A549 (cell line): ENCODE measurements around the gene KHDRBS2. TPM values are rescaled to one million over a fixed set of nuclear protein-coding genes. Genes with fewer than 3 reads are reported as not detected.

Experiments used
- ATAC-seq, 2 experiments: fragments of 200-7000 bp in 1 of 2; fragments of >200 bp in 1 of 2; cut with Nextera tagmentation in 1 of 2; cut with Tn5 transposase in 1 of 2; 3 replicates each; pipeline versions ENCODE4 v1.8.0 to v1.9.1; 2018 to 2020; ENCODE audit warnings: mild to moderate bottlenecking in 1 of 2, moderate library complexity in 1 of 2
- CTCF ChIA-PET: fragments of 300-600 bp; sonication (Branson Sonifier 250); formaldehyde crosslinking; extraction: SDS; loops from one replicate; lab custom pipeline; 2021; ENCODE audit warnings: antibody characterized with exemption, inconsistent platforms; lab: Yijun Ruan, JAX
- POLR2A ChIA-PET: fragments of 350-600 bp; formaldehyde crosslinking; extraction: SDS; loops from one replicate; lab custom pipeline; 2021; ENCODE audit warnings: antibody characterized with exemption, inconsistent platforms; lab: Yijun Ruan, JAX
- DNase-seq, 2 experiments: peaks; one replicate each; pipeline versions ENCODE4 v3.0.0 to v3.0.0-alpha.2; 2011 to 2016; ENCODE audit warnings: low read depth in 1 of 2, low spot score in 1 of 2
- FAIRE-seq: peaks from 2 replicates; lab custom pipeline; 2011; peaks lifted over from hg19 to GRCh38; lab: Jason Lieb, UNC
- H3K27ac ChIP-seq, 2 experiments: fragments of >200 bp; sonication (Bioruptor Twin); formaldehyde crosslinking; 3 replicates each; pipeline ENCODE4 v1.5.1; 2016 to 2017
- H3K4me1 ChIP-seq: fragments of >200 bp; sonication (Bioruptor Twin); formaldehyde crosslinking; 3 replicates; pipeline ENCODE4 v1.6.1; 2016
- H3K4me2 ChIP-seq: fragments of >200 bp; sonication (Bioruptor Twin); formaldehyde crosslinking; 3 replicates; pipeline ENCODE4 v1.6.1; 2016
- H3K4me3 ChIP-seq: fragments of >200 bp; sonication (Bioruptor Twin); formaldehyde crosslinking; 3 replicates; pipeline ENCODE4 v1.5.1; 2016
- H3K9me3 ChIP-seq: fragments of >200 bp; sonication (Bioruptor Twin); formaldehyde crosslinking; 3 replicates; pipeline ENCODE4 v1.6.1; 2016
- BHLHE40 ChIP-seq: IDR thresholded peaks from 2 replicates; pipeline ENCODE4 v1.6.1; 2012; ENCODE audit warnings: low read depth, low read length, inconsistent platforms
- CBX2 ChIP-seq: fragments of 200-600 bp; sonication (generic); IDR thresholded peaks from 2 replicates; pipeline ENCODE4 v1.6.1; 2016; ENCODE audit warnings: low read depth, mild to moderate bottlenecking, borderline replicate concordance
- CEBPB ChIP-seq, 2 experiments: fragments of >200 bp in 1 of 2; sonication (Bioruptor Twin) in 1 of 2; formaldehyde crosslinking in 1 of 2; IDR thresholded peaks; 2 replicates each; pipeline ENCODE4 v1.6.1; 2012 to 2016
- CTCF ChIP-seq: fragments of >200 bp; sonication (Bioruptor Twin); formaldehyde crosslinking; IDR thresholded peaks from 3 replicates; pipeline ENCODE4 v1.5.1; 2016
- ELK1 ChIP-seq: fragments of 150-350 bp; IDR thresholded peaks from 2 replicates; pipeline ENCODE4 v1.6.1; 2014; ENCODE audit warnings: low read depth, mild to moderate bottlenecking, low read length
- FOXS1 ChIP-seq: fragments of 250-450 bp; sonication (Bioruptor Pico); IDR thresholded peaks from 2 replicates; pipeline ENCODE4 v1.5.0; 2020; ENCODE audit warnings: mild to moderate bottlenecking, moderate library complexity
- GATA3 ChIP-seq: IDR thresholded peaks from 2 replicates; pipeline ENCODE4 v1.6.1; 2012; ENCODE audit warnings: borderline replicate concordance
- HDAC2 ChIP-seq: fragments of 200-600 bp; sonication (generic); IDR thresholded peaks from 2 replicates; pipeline ENCODE4 v1.6.1; 2016
- HES2 ChIP-seq: fragments of >200 bp; sonication (Bioruptor Twin); formaldehyde crosslinking; IDR thresholded peaks from 2 replicates; pipeline ENCODE4 v1.6.1; 2016
- HEYL ChIP-seq: fragments of 250-450 bp; sonication (Bioruptor Pico); IDR thresholded peaks from 2 replicates; pipeline ENCODE4 v1.8.0; 2021; ENCODE audit warnings: mild to moderate bottlenecking, moderate library complexity
- JUN ChIP-seq, 2 experiments: fragments of >200 bp; sonication (Bioruptor Twin); formaldehyde crosslinking; IDR thresholded peaks; 2 replicates in 1 of 2; 3 replicates in 1 of 2; pipeline ENCODE4 v1.6.1; 2016 to 2017
- JUNB ChIP-seq: fragments of >200 bp; sonication (Bioruptor Twin); formaldehyde crosslinking; IDR thresholded peaks from 2 replicates; pipeline ENCODE4 v1.6.1; 2016
- KDM5A ChIP-seq: fragments of 200-600 bp; sonication (generic); IDR thresholded peaks from 2 replicates; pipeline ENCODE4 v1.6.1; 2016; ENCODE audit warnings: antibody characterized with exemption, mild to moderate bottlenecking
- MYC ChIP-seq: IDR thresholded peaks from 2 replicates; pipeline ENCODE4 v1.6.1; 2012; ENCODE audit warnings: mild to moderate bottlenecking, inconsistent platforms, low read length, improper control_type of control experiment, borderline replicate concordance
- NFE2L2 ChIP-seq: fragments of 150-350 bp; conservative IDR thresholded peaks from 2 replicates; pipeline ENCODE4 v1.6.1; 2014; ENCODE audit warnings: low read length
- POLR2A ChIP-seq: IDR thresholded peaks from 2 replicates; pipeline ENCODE4 v1.6.1; 2012; ENCODE audit warnings: mild to moderate bottlenecking, low read length
- POLR2AphosphoS2 ChIP-seq: conservative IDR thresholded peaks from 2 replicates; pipeline ENCODE4 v1.6.1; 2012; ENCODE audit warnings: low read length, improper control_type of control experiment, inconsistent platforms
- RAD21 ChIP-seq, 2 experiments: fragments of >200 bp in 1 of 2; sonication (Bioruptor Twin) in 1 of 2; formaldehyde crosslinking in 1 of 2; IDR thresholded peaks in 1 of 2; conservative IDR thresholded peaks in 1 of 2; 2 replicates in 1 of 2; 3 replicates in 1 of 2; pipeline ENCODE4 v1.6.1; 2012 to 2018; ENCODE audit warnings: inconsistent platforms in 1 of 2
- RARB ChIP-seq: fragments of 250-450 bp; sonication (Bioruptor Pico); IDR thresholded peaks from 2 replicates; pipeline ENCODE4 v1.8.0; 2021; ENCODE audit warnings: mild to moderate bottlenecking, moderate library complexity
- SREBF2 ChIP-seq: fragments of 450-650 bp; IDR thresholded peaks from 2 replicates; pipeline ENCODE4 v1.6.1; 2014; ENCODE audit warnings: mild to moderate bottlenecking, moderate library complexity
- TFCP2L1 ChIP-seq: fragments of 250-450 bp; sonication (Bioruptor Pico); IDR thresholded peaks from 2 replicates; pipeline ENCODE4 v1.5.0; 2021; ENCODE audit warnings: mild to moderate bottlenecking
- TP53 ChIP-seq: fragments of 250-450 bp; sonication (Bioruptor Pico); IDR thresholded peaks from 2 replicates; pipeline ENCODE4 v1.5.0; 2021; ENCODE audit warnings: mild to moderate bottlenecking, moderate library complexity
- ZC3H11A ChIP-seq: fragments of 450-650 bp; IDR thresholded peaks from 2 replicates; pipeline ENCODE4 v1.6.1; 2014; ENCODE audit warnings: antibody characterized with exemption, mild to moderate bottlenecking
- ZFP36 ChIP-seq: fragments of 450-650 bp; IDR thresholded peaks from 2 replicates; pipeline ENCODE4 v1.6.1; 2014; ENCODE audit warnings: borderline replicate concordance; ENCODE audit not compliant: partially characterized antibody
- ZNF302 ChIP-seq: fragments of 250-450 bp; sonication (Bioruptor Pico); IDR thresholded peaks from 2 replicates; pipeline ENCODE4 v1.9.0; 2021; ENCODE audit warnings: inconsistent platforms, mild to moderate bottlenecking, moderate library complexity
- ZSCAN20 ChIP-seq: fragments of 250-450 bp; sonication (Bioruptor Pico); IDR thresholded peaks from 2 replicates; pipeline ENCODE4 v1.8.0; 2022; ENCODE audit warnings: mild to moderate bottlenecking, moderate library complexity
- WGBS: methylation state at CpG from one replicate; pipeline ENCODE4 v1.1.6; 2017; ENCODE audit errors: missing lambda C conversion rate; 5-methylcytosine and 5-hydroxymethylcytosine counted together
- polyA plus RNA-seq, 4 experiments: library from polyadenylated mRNA; depleted of rRNA in 3 of 4; stranded (reverse); fragments of >200 nt; fragmentation: RNase III in 1 of 4; extraction: RNeasy Plus Mini Kit Qiagen cat#74134 plus additional on column Dnase treatment in 1 of 4; gene quantifications; 2 replicates in 3 of 4; 3 replicates in 1 of 4; pipeline ENCODE4 v1.2.3, GENCODE V29; 2011 to 2017

The KHDRBS2 gene
- polyA plus RNA-seq, 2 of the 4 experiments (the other 2 are of a cell fraction) = not detected

- TF ChIP-seq CTCF = peak; percentile 27; the same call in 2 of the 3 replicates
- TF ChIP-seq ZC3H11A = no peak
- TF ChIP-seq, all 56 proteins: peak for 2
Measured at GRCh38 chr6:62283796-62284411, 2.1 kb downstream of the KHDRBS2 start (continued).

GRCh38 chr6:62283365-62283764 lies 2.7 kb downstream of the KHDRBS2 start:
- Histone ChIP-seq H3K9me3 (no peaks in the 10 kb centered on the region), H3K4me2 (no peak overlapping the region), H3K4me3 (no peak overlapping the region), H3K4me1 (no peaks in the 10 kb centered on the region), H3K27ac (no peak overlapping the region)
- ATAC-seq = no peak
- ChIA-PET POLR2A (no interaction called here), CTCF (interaction anchor here (0.7 kb wide), 1 partner anchor 18 kb away, joined by 3 read pairs; no protein-coding TSS in a partner anchor)
- 49% methylated on average over 2 of the region's 2 CpGs for WGBS
- DNase-seq = no peak
- FAIRE-seq = no peak
- TF ChIP-seq HDAC2 (no peak), TP53 (CRISPR knock-in tag) (no peak), ZSCAN20 (CRISPR knock-in tag) (no peak), POLR2A (no peak), JUNB (no peak), ELK1 (no peak), GATA3 (no peak), BHLHE40 (no peak), NFE2L2 (no peak), CBX2 (no peak), RARB (CRISPR knock-in tag) (no peak), ZNF302 (CRISPR knock-in tag) (no peak), TFCP2L1 (CRISPR knock-in tag) (no peak), CEBPB (IDR thresholded peaks at IDR 0.05) (no peak), JUN (IDR thresholded peaks at IDR 0.05) (no peak)

- 5% methylated on average over 3 of the region's 3 CpGs for WGBS
- no peak overlapping the region for H3K4me3 ChIP-seq
- H3K4me1 ChIP-seq = no peaks in the 10 kb centered on the region
- TF ChIP-seq NFE2L2 (no peak), HES2 (no peak), FOXS1 (CRISPR knock-in tag) (no peak), SREBF2 (no peak), JUNB (no peak), HEYL (CRISPR knock-in tag) (no peak), ZC3H11A (no peak), MYC (no peak), RARB (CRISPR knock-in tag) (no peak), GATA3 (no peak), ZFP36 (no peak), TP53 (CRISPR knock-in tag) (no peak), POLR2A (no peak), POLR2AphosphoS2 (no peak), RAD21 (conservative IDR thresholded peaks at IDR 0.05 in 1 of 2, IDR thresholded peaks at IDR 0.05 in 1 of 2) (no peak), KDM5A (no peak), ZNF302 (CRISPR knock-in tag) (no peak), JUN (IDR thresholded peaks at IDR 0.05) (no peak)
- ChIA-PET POLR2A (no interaction called here), CTCF (no interaction called here)
- no peaks in the 10 kb centered on the region for H3K9me3 ChIP-seq
- DNase-seq (no peak), FAIRE-seq (no peak), ATAC-seq (no peak)
- no peak overlapping the region for H3K4me2 ChIP-seq
- H3K27ac ChIP-seq = no peak overlapping the region
Measured at GRCh38 chr6:62280099-62280498, 5.9 kb downstream of the KHDRBS2 start.
